HepG2 (cell line): ENCODE results near the gene ATAD3C. TPM values are rescaled to one million over a fixed set of nuclear protein-coding genes. Genes with fewer than 3 reads are reported as not detected.

Experiments
- CAMTA2 ChIP-seq: sonication (generic); formaldehyde crosslinking; IDR thresholded peaks from 2 replicates; pipeline ENCODE4 v1.4.0; 2020; ENCODE audit warnings: mild to moderate bottlenecking, missing genetic modification reagents, borderline replicate concordance
- ELF4 ChIP-seq: sonication (generic); formaldehyde crosslinking; IDR thresholded peaks from 2 replicates; pipeline ENCODE4 v1.5.0; 2020; ENCODE audit warnings: missing genetic modification reagents, mild to moderate bottlenecking, moderate library complexity, borderline replicate concordance
- FOXM1 ChIP-seq: sonication (generic); formaldehyde crosslinking; IDR thresholded peaks from 2 replicates; pipeline ENCODE4 v1.5.0; 2020; ENCODE audit warnings: missing genetic modification reagents
- FUBP1 ChIP-seq: sonication (generic); formaldehyde crosslinking; IDR thresholded peaks from 2 replicates; pipeline ENCODE4 v1.5.1; 2020; ENCODE audit warnings: missing genetic modification reagents, mild to moderate bottlenecking, borderline replicate concordance
- GATAD1 ChIP-seq: IDR thresholded peaks from 2 replicates; pipeline ENCODE4 v1.6.1; 2016; ENCODE audit warnings: missing genetic modification reagents, missing compliant biosample characterization
- HOXA3 ChIP-seq: sonication (generic); formaldehyde crosslinking; IDR thresholded peaks from 2 replicates; pipeline ENCODE4 v1.5.0; 2020; ENCODE audit warnings: missing genetic modification reagents
- KLF12 ChIP-seq: sonication (generic); formaldehyde crosslinking; IDR thresholded peaks from 2 replicates; pipeline ENCODE4 v1.4.0; 2020; ENCODE audit warnings: missing genetic modification reagents, borderline replicate concordance
- KMT2A ChIP-seq: sonication (generic); formaldehyde crosslinking; IDR thresholded peaks from 2 replicates; pipeline ENCODE4 v1.4.0; 2020; ENCODE audit warnings: missing genetic modification reagents
- NCOA1 ChIP-seq: sonication (generic); formaldehyde crosslinking; IDR thresholded peaks from 2 replicates; pipeline ENCODE4 v1.9.0; 2021; ENCODE audit warnings: missing genetic modification reagents
- THAP9 ChIP-seq: sonication (generic); formaldehyde crosslinking; IDR thresholded peaks from 2 replicates; pipeline ENCODE4; 2020; ENCODE audit warnings: missing genetic modification reagents, mild to moderate bottlenecking, borderline replicate concordance
- ZNF282 ChIP-seq: fragments of 450-650 bp; IDR thresholded peaks from 2 replicates; pipeline ENCODE4 v1.6.1; 2018; ENCODE audit not compliant: partially characterized antibody
- ZNF318 ChIP-seq: sonication (generic); formaldehyde crosslinking; IDR thresholded peaks from 2 replicates; pipeline ENCODE4 v1.4.0; 2020; ENCODE audit warnings: mild to moderate bottlenecking, missing genetic modification reagents
- ZNF782 ChIP-seq: sonication (generic); formaldehyde crosslinking; IDR thresholded peaks from 2 replicates; pipeline ENCODE4 v1.4.0; 2020; ENCODE audit warnings: missing genetic modification reagents, mild to moderate bottlenecking, borderline replicate concordance
- polyA plus RNA-seq, 8 experiments: library from polyadenylated mRNA; depleted of rRNA in 3 of 8; stranded (reverse) in 7 of 8; unstranded in 1 of 8; fragments of >200 nt; fragmentation: Illumina TruSeq in 4 of 8; extraction: Trizol in 4 of 8; gene quantifications; 2 replicates each; pipeline versions ENCODE4 v1.2.1 to v1.2.3, GENCODE V29; 2011 to 2016; ENCODE audit warnings: low read depth in 4 of 8, missing spikeins in 1 of 8, mixed read lengths in 1 of 8; ENCODE audit not compliant: insufficient read depth in 1 of 8
- total RNA-seq, 5 experiments: library from RNA; depleted of rRNA; stranded (reverse); fragments of >200 nt; fragmentation: Illumina TruSeq; extraction: Trizol; gene quantifications; 2 replicates each; pipeline ENCODE4 v1.2.3, GENCODE V29; 2016; ENCODE audit warnings: low read depth in 1 of 5
- TF ChIP-seq, protein P1 (sequence below): sonication (generic); formaldehyde crosslinking; IDR thresholded peaks from 2 replicates; pipeline ENCODE4 v1.4.0; 2020; ENCODE audit warnings: missing genetic modification reagents, borderline replicate concordance

The ATAD3C gene
- total and polyA plus RNA-seq, 2 of the 13 experiments (the other 11 are each of a cell fraction or from before 2014, with no cell fraction given): 2.4 to 3.2 TPM

GRCh38 chr1:1441002-1441888 is 8.2 kb upstream of the ATAD3C start (continued):
- TF ChIP-seq THAP9 (CRISPR knock-in tag) (0 out of 2 replicates have a peak, but pooled peaks have one; percentile 48), KMT2A (no peak), HOXA3 (CRISPR knock-in tag) (peak; percentile 82), ELF4 (CRISPR knock-in tag) (no peak), ZNF282 (no peak), GATAD1 (CRISPR knock-in tag) (peak; percentile 28), ZNF318 (peak; percentile 94), CAMTA2 (no peak), FUBP1 (CRISPR knock-in tag) (no peak; the same call in 1 of the 2 replicates), FOXM1 (CRISPR knock-in tag) (no peak), ZNF782 (CRISPR knock-in tag) (no peak), KLF12 (no peak), NCOA1 (peak; percentile 42; the same call in 1 of the 2 replicates)
- TF ChIP-seq, protein P1, sequence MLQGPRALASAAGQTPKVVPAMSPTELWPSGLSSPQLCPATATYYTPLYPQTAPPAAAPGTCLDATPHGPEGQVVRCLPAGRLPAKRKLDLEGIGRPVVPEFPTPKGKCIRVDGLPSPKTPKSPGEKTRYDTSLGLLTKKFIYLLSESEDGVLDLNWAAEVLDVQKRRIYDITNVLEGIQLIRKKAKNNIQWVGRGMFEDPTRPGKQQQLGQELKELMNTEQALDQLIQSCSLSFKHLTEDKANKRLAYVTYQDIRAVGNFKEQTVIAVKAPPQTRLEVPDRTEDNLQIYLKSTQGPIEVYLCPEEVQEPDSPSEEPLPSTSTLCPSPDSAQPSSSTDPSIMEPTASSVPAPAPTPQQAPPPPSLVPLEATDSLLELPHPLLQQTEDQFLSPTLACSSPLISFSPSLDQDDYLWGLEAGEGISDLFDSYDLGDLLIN (CRISPR knock-in tag): no peak
